A673 (cell line): ENCODE data around the gene AMER2. TPM values are rescaled to one million over a fixed set of nuclear protein-coding genes. Genes with fewer than 3 reads are reported as not detected.

Source experiments
- BruUV-seq: library from RNA; stranded (reverse); fragments of 400-500 nt; replicated peaks from 2 replicates; lab custom pipeline; 2021; lab: Mats Ljungman, UMichigan
- CTCF ChIA-PET: fragments of 300-600 bp; sonication (Branson Sonifier 250); formaldehyde crosslinking; loops from one replicate; lab custom pipeline; 2022; ENCODE audit warnings: antibody characterized with exemption; lab: Charles Lee
- POLR2A ChIA-PET: fragments of 300-600 bp; sonication (Branson Sonifier 250); formaldehyde crosslinking; loops from one replicate; lab custom pipeline; 2022; ENCODE audit warnings: antibody characterized with exemption; ENCODE audit not compliant: low non-redundant PET; lab: Charles Lee
- DNase-seq: peaks from one replicate; pipeline ENCODE4 v3.0.0-alpha.2; 2015; ENCODE audit warnings: low spot score
- H3K27ac ChIP-seq: fragments of 200-600 bp; sonication (generic); 2 replicates; pipeline ENCODE4 v1.5.1; 2016; ENCODE audit warnings: mixed run types, low read depth, mild to moderate bottlenecking, mixed read lengths, antibody characterized with exemption, low read length; ENCODE audit not compliant: poor library complexity, severe bottlenecking
- H3K27me3 ChIP-seq: fragments of 200-600 bp; sonication (generic); replicated peaks from 2 replicates; pipeline ENCODE4 v1.6.1; 2017; ENCODE audit warnings: mixed run types, low read depth, mild to moderate bottlenecking, mixed read lengths, antibody characterized with exemption, low read length; ENCODE audit not compliant: insufficient read depth, poor library complexity
- H3K36me3 ChIP-seq: fragments of 200-600 bp; sonication (generic); 2 replicates; pipeline ENCODE4 v1.6.1; 2016; ENCODE audit warnings: mixed run types, mild to moderate bottlenecking, mixed read lengths, antibody characterized with exemption, low read length; ENCODE audit not compliant: insufficient read depth, poor library complexity, severe bottlenecking
- H3K4me1 ChIP-seq: fragments of 200-600 bp; sonication (generic); 2 replicates; pipeline ENCODE4 v1.6.1; 2017; ENCODE audit warnings: mixed run types, mild to moderate bottlenecking, mixed read lengths, antibody characterized with exemption, low read length; ENCODE audit not compliant: insufficient read depth, poor library complexity, severe bottlenecking
- H3K4me3 ChIP-seq: fragments of 200-600 bp; sonication (generic); 2 replicates; pipeline ENCODE4 v1.5.1; 2016; ENCODE audit warnings: low read depth, mixed run types, mild to moderate bottlenecking, mixed read lengths, low read length; ENCODE audit not compliant: poor library complexity, severe bottlenecking
- H3K9me3 ChIP-seq: fragments of 200-600 bp; sonication (generic); 2 replicates; pipeline ENCODE4 v1.6.1; 2016; ENCODE audit warnings: mixed run types, low read depth, mild to moderate bottlenecking, mixed read lengths, antibody characterized with exemption, low read length; ENCODE audit not compliant: poor library complexity, severe bottlenecking
- EZH2 ChIP-seq: fragments of 200-600 bp; sonication (generic); IDR thresholded peaks from 2 replicates; pipeline ENCODE4 v1.6.1; 2017; ENCODE audit warnings: borderline replicate concordance, low read depth, mild to moderate bottlenecking, mixed read lengths, antibody characterized with exemption, low read length; ENCODE audit not compliant: poor library complexity, severe bottlenecking
- intact Hi-C: fragments of 100-400 bp; cut with micrococcal nuclease; formaldehyde crosslinking; loops from one replicate; pipeline ENCODE4 v1.10.0; 2022; ENCODE audit not compliant: unreplicated experiment
- total RNA-seq: library from RNA; stranded (reverse); gene quantifications from 2 replicates; pipeline ENCODE4 v1.2.3, GENCODE V29; 2021
- TF ChIP-seq, protein P1 (sequence below): fragments of 300-800, 200-600 bp; sonication (generic); conservative IDR thresholded peaks from 2 replicates; pipeline ENCODE4 v1.5.1; 2017; ENCODE audit warnings: low read depth, mild to moderate bottlenecking, antibody characterized with exemption, low read length, moderate library complexity, mixed read lengths

AMER2 gene
- total RNA-seq, 1 experiment from 2014 or later: 70.6 TPM

DNA sequence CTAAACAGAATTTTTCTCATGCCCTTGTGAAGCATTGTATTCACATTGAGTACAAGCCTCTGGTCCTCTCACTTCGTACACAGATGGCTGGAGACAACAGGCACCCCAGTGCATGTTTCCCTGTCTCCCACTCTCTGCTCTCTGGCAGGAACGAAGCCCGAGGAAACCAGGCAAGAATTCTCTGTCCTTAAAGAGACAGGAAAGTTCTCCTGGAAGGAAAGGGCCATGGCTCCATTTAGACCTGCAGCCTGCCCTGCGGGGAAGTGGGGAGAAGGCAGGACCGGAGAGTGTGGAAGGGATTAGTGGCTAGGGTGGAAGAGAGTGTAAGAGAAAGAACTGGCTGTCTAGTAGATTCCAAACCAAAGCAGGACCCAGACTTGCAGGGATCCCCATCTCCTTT lies 15.5 kb upstream of the AMER2 start:
- BruUV-seq: TSS peak; percentile 59

DNA sequence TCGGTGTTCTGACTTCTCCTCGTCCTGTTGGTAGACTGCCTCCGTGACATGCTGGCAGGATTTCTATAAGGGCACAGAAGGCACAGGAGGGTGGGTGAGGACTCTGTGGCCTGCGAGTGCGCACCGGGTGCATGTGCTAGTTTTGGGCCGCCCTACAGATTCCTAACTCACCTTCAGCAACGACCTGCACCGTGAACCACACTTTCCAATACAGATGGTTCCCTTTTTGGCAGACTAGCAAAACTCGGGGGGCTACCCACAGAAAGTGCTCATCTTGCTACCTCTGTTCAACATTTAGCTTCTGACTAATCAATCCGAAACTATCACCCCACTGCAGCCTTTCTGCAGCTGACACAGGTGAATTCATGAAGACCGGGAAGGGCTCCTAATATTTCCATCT lies 14.1 kb upstream of the AMER2 start:
- Histone ChIP-seq H3K4me3 (no peak overlapping the region), H3K9me3 (peaks cover 4% of the 10 kb centered on the region), H3K27ac (peak overlapping the region; percentile 75), H3K27me3 (no peaks in the 10 kb centered on the region), H3K4me1 (peaks cover 30% of the 10 kb centered on the region), H3K36me3 (no peaks in the 10 kb centered on the region)
- TSS peak; percentile 93 for BruUV-seq
- TF ChIP-seq, protein P1, sequence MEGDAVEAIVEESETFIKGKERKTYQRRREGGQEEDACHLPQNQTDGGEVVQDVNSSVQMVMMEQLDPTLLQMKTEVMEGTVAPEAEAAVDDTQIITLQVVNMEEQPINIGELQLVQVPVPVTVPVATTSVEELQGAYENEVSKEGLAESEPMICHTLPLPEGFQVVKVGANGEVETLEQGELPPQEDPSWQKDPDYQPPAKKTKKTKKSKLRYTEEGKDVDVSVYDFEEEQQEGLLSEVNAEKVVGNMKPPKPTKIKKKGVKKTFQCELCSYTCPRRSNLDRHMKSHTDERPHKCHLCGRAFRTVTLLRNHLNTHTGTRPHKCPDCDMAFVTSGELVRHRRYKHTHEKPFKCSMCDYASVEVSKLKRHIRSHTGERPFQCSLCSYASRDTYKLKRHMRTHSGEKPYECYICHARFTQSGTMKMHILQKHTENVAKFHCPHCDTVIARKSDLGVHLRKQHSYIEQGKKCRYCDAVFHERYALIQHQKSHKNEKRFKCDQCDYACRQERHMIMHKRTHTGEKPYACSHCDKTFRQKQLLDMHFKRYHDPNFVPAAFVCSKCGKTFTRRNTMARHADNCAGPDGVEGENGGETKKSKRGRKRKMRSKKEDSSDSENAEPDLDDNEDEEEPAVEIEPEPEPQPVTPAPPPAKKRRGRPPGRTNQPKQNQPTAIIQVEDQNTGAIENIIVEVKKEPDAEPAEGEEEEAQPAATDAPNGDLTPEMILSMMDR: no peak
- TF ChIP-seq EZH2: no peak
- POLR2A ChIA-PET: interaction anchor here (1.3 kb wide), 1 partner anchor 338 kb away, joined by 15 read pairs; no protein-coding TSS in a partner anchor
- intact Hi-C loops: no loop called here
- CTCF ChIA-PET: interaction anchor here (0.6 to 0.7 kb wide), 2 partner anchors 12 to 56 kb away, joined by 4 read pairs; no protein-coding TSS in a partner anchor
- no peak for DNase-seq

More for the DNA sequence above, 15.5 kb upstream of the AMER2 start:
- POLR2A ChIA-PET: no interaction called here
- no peak for TF ChIP-seq EZH2
- TF ChIP-seq, protein P1: no peak
- H3K36me3 ChIP-seq: no peaks in the 10 kb centered on the region
- peaks cover 4% of the 10 kb centered on the region for H3K9me3 ChIP-seq
- peaks cover 18% of the 10 kb centered on the region for H3K4me1 ChIP-seq
- intact Hi-C loops: no loop called here
- H3K4me3 ChIP-seq: no peak overlapping the region
- H3K27me3 ChIP-seq: no peaks in the 10 kb centered on the region
- DNase-seq: no peak
- H3K27ac ChIP-seq: peak overlapping the region; percentile 27
- CTCF ChIA-PET: no interaction called here

DNA sequence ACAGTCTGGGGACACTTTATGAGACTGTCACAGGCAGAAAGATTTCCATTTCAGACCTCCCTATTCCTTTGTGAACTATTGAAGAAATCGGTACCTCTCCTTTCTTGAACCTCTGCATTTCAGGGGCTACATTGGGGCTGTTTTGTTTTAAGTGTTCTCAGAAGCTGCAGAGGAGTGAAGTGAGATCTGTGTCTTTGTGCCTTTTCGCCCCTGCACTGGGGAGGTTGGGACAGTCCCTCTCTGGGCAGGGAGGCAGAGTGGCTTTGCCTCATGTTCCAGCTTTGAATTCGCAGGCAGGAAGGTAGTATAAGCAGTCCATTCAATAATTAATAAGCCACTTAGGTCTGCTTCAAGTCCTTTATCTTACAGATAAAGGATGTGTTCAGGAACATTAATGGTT lies 9.5 kb upstream of the AMER2 start:
- Histone ChIP-seq H3K27me3 (no peaks in the 10 kb centered on the region), H3K9me3 (peaks cover 4% of the 10 kb centered on the region), H3K27ac (peak overlapping the region; percentile 72), H3K4me3 (no peak overlapping the region), H3K4me1 (peaks cover 41% of the 10 kb centered on the region), H3K36me3 (no peaks in the 10 kb centered on the region)
- no peak for DNase-seq
- TSS peak; percentile 48 for BruUV-seq
- intact Hi-C loops: no loop called here
- TF ChIP-seq EZH2: no peak
- TF ChIP-seq, protein P1: no peak
- ChIA-PET POLR2A (interaction anchor here (0.6 kb wide), 1 partner anchor 15 kb away, joined by 3 read pairs; no protein-coding TSS in a partner anchor), CTCF (no interaction called here)
